Stimulated activated CD8-positive, alpha-beta memory T cell treated with anti-CD3 and anti-CD28 coated beads, Interleukin-15, amount 100 ng/mL, for 4 hours (primary cell): ENCODE results near the gene TIPRL.
"Not testable (repeated sequence)": the region's sequence is repeated elsewhere in the genome, so short reads cannot be mapped to it uniquely, and the experiment has no call there.

Source experiments
- DNase-seq, 2 donors: peaks; one replicate each; pipeline ENCODE4 v3.0.0-alpha.2; 2020; ENCODE audit warnings: low read depth in 2 of 2

Gene TIPRL

DNA sequence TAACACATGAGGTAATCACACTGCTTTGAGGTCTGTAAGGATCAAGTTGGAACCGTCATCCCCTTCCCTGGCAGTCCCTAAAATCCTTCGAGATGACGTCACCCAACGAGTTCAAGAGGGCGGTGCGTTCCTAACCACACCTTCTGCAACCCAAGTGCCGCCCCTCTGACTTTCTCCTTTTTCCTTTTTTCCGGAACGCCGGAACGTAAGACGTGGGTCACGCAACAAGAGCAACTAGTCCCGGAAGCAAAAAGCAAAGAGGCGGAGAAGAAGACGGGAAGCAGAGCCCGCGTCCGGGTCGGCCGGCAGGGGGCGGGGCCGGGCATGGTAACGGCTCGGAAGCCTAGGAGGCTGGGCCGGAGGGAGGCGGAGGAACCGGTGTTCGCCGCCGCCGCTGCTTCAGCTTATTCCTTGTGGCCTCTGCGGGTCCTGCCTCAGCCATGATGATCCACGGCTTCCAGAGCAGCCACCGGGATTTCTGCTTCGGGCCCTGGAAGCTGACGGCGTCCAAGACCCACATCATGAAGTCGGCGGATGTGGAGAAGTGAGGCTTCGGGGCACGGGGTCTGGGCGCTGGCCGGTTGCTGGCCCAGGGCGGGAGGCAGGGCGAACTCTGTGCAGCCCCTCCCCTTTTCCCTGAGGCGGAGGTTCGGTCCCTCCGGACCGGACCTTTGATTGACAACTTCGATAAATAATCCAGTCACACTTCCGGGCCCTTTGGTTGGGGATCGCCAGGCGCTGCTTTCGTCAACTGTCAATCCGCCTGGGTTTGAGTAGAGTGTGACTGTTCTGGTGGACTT lies at the start of gene TIPRL:
Gene TIPRL (plus strand): TSS at position 325 of the 800 bp plus-strand sequence. CDS start 116 bp downstream, at position 441.
- DNase-seq, result peak; percentile 86 to 89

DNA sequence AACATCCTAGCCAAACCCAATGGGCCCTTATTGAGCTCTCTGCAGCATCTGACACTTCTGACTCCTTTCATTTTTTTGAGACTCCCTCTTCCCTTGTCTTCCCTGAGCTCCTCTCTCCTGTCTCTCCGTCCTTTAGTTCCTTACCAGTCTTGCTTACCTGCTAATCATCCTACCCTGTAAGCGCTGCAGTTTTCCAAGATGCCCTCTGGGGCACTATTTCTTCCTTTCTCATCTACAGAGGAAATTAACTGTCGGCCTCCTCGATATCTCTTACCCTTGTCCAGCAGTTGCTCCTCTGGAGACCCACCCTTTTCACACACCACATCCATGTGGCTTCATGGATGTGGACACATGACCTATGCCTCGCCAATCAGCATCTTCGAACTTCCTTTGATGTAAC lies 48.8 kb upstream of the TIPRL start:
- no peak for DNase-seq

DNA sequence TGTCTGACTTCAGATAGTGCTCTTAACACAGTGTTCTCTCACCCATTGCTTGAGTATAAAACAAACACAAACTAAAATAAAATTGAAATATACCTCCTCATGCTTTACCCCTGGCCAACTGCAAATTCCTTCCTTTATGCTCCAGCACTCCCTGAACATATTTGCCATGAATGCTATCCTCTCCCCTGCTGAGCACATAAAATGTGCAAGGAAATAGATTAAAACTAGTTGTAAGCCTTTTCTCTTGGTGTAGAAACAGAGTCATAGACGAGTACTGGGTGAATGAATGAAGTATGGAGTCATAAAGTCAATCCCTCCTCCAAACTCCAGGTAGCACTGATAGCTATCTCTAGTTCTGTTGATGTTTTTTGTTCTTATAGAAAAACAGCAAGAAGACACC lies 44.6 kb upstream of the TIPRL start:
- no peak for DNase-seq

DNA sequence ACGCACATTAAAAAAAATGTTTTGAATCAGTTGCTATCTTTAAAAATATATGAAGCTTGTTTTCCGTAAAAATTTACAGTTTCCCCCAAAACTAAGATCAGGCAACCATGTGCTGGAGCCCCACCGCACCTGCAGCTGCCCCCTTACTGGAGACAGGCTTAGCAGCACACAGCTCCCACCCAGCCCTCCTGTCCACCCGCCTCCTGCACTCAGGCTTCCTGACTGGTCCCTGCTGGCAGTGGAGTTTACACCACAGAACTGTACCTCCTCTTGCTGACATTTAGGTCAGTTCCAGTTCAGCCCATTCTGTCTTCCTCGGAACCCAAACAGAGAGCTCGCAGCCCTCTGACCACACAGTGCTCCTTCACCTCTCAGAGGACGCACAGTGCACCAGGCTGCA lies 44.1 kb upstream of the TIPRL start:
- DNase-seq, result no peak

DNA sequence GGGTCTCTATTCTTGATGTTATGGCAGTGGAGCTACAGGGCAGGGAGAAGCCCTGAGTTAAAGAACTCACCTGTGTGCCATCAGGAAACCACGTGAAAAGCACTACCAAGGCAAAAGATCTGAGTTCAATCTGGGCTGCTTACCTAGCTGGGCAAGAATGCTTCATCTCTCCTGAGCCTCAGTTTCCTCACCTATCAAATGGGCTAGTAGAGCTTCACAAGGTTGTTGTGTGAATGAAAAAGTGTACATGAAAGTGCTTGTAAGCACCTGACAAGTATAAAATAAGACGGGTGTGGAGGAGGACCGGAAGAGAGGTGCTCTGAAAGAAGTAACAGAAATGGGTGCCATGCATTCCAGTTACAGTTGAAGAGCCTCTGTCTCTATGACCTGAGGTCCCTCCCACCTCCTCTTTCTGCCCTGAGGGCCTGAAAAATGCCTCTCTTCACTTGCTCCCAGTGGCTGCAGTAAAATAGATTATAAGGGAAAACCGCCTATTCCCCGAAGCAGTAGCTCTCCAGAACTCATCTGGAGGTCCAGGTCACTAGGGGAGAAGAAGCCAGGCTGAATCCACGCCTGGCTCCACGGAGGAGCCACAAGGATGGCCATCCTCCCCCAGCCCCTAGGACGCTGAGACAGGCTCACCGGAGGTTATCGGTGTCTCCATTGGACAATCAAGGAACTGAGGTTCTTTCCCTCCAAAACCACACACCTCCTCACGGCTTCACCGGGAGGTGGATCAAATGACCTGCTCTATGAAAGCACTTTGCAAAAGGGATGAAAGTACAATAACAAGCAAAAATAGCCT lies 43.4 kb upstream of the TIPRL start:
- DNase-seq, result no peak

DNA sequence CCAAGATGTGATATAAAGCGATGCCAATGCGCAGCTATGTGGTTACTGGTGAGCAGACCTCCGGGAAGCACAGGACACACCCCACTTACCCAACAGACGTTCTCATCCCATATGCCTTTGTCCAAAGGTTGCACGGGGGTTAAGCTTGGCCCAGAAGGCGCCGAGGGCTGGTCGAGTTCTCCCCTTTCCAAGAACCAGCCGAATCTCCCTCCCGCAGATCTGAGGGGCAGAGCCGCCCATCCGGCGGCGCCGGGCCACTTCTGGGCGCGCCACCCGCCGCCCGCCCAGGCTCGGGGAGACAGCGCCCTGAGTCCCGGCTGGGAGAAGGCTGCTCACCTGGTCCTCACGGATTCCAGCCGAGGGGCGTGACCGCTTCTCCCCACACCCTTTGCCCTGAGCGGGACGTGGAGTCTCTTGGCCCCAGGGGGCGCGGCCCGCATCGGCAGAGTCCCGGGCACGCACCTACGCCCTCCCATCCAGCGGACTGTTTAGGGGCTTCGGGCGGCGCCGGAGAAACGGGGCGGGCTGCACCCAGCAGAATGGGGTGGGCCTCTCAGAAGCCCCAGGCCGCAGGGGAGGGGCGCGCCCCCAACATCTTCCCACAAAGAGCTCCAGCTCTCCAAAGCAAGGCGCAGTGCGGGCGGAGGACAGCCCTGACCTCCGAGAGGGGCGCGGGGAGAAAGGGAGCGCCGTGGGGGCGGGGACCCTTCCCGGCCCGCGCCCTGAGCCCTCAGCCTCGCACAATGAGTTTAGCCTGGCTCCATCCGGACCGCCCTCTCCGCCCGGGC lies 42.6 kb upstream of the TIPRL start:
- DNase-seq, result no peak

DNA sequence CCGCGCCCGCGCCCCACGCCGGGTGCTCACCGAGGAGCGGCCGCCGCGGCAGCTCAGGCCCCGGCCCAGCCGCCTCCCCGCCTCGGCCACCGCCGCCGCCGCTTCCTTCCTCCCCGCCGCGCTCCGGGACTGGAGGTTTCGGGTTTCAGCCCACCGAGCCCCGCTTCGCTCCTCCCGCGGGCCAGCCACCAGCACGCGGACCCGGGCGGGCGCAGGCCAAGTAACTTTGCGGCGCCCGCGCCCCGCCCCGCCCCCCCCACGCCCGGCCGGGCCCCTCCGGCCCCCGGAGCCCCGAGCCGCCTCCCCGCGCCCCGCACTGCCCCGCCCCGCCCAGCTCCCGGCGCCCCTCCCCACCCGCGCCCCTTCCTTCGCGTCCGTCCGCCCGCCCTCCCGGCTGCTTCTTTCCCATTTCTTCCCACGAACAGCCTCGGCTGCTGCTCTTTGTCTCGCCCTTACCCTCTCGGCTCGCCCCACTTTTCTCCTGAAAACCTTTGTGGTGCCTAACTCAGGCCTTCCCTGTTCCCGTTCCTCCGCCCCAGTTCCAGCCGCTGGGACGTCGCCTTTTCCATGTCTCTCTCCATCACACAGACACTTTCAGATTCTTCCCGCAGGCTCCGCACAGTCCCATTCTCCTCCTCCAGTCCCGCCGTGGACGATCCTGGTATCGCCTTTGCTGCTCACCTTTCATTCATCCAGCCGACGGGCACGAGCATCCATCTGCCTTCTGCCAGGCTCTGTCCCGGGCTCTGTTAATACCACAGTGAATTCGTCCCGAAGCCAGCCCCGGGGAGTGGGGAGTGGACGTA lies 41.9 kb upstream of the TIPRL start, which contains the start of gene GPR161:
Gene GPR161 (minus strand): TSS at position 222 of the 806 bp plus-strand sequence. CDS start 32,080 bp downstream, outside the sequence.
- DNase-seq, result no peak

DNA sequence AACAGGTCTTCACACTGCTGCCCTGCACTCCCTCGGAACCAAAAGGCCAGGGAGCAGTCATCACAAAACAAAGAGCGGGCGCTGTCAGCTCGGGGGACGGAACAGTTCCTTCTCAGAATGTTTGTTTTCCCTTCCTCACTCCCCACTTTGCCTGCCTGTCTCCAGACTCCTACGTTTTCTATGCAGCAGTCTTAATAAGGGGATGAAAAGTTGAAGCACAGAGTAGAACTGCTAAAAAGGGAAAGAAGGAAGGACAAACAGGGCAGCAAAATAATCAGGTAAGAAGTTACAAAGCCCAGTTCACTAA lies 41.3 kb upstream of the TIPRL start:
- DNase-seq, result no peak

DNA sequence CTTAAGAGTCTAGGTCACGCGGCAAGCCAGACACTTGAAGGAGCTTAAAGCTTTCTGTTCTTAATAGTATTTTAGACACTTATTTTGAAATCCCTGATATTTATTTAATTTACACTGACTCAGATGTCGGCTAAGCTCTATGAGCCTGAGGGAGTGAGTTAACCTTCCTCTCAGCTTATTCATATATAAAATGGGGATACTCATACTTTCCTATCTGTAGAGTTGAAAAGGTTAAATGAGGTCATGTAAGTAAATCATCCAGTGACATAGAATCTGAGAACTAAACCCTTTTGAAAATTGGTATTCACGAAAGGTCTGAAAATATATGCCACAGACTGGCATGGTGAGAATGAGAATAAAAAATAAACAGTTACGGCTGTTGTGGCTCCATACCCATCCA lies 40.6 kb upstream of the TIPRL start:
- no peak for DNase-seq

DNA sequence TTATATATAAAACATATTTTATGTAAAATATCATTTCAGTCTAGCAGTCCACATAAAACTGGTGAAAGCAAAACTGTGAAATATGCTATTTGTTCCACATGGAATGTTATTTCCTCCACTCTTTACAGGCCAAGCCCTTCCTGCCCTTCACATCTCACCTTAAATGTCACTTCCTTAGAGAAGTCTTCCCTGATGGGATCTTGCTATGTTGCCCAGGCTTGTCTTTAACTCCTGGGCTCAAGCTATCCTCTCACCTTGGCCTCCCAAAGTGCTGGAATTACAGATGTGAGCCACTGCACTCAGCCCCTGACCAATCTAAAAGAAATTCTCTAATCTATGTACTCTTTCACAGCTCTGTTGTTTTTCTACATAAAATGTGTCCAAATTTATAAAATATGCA lies 39.7 kb upstream of the TIPRL start:
- no peak for DNase-seq

DNA sequence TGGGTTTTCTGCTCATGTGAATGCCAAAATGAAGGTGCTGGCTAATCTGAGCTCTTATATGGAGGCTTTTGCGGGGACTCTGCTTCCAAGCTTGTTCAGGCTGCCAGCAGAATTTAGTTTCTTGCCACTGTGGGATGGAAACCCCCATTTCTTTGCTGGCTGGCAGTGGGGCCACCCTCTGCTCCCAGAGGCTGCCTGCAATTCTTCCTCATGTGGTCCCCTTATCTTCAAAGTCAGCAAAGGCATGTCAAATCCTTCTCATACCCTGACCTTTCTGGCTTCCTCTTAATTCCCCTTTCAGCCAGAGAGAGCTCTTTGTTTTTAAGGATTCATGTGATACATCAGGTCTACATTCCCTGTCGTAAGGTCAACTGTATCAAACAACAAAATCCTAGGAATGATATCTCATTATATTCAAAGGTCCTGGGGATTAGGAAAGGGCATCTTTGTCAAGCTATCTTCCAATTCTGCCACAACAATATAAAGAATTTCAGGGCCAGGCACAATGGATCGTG lies 36.8 kb upstream of the TIPRL start:
- no peak for DNase-seq

DNA sequence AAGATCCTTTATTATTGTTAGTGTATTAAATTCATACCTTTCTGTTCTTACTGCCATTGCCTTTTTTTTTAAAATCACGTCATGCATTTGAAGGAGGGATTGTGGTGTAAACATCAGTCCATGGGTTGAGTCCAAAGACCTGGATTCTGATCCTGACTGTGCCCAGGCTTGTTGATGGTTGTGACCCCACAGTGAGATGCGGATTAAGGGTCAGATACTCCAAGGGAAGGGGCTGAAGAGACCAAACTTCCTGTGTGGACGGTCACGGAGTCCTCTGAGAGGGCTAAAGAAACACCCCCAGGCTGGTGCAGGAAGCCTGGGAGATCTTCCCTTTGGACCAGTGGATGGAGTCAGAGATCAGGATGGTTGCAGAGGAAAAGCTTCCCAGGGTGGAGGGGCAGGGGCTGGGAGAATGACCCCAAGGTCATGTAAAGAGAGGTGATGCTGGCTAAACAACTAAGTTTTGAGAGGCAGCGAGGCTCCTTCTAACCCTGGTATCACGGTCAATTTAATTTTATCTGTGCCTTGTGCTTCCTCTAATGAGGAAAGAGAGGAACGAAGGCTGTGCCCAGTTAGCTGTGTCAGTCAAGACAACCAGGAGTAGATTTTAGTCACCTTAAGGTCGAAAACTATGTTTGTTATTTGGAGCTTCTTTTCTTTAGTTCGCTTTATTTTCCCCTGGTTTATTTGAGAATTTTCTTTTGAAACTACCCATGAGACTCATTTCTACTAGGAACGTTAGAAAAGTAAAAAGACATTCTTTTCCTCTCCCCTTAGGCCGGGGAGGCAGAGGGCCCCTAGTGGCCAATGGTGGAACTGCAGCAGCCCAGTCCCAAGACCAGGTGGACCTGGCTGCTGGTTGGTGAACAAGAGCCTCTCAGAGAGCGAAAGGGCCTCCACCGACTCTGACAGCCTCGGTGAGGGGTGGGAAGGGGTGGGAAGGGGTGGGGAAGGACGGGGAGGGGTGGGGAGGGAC lies 33.3 kb upstream of the TIPRL start:
- peak; percentile 51 to 71 for DNase-seq

DNA sequence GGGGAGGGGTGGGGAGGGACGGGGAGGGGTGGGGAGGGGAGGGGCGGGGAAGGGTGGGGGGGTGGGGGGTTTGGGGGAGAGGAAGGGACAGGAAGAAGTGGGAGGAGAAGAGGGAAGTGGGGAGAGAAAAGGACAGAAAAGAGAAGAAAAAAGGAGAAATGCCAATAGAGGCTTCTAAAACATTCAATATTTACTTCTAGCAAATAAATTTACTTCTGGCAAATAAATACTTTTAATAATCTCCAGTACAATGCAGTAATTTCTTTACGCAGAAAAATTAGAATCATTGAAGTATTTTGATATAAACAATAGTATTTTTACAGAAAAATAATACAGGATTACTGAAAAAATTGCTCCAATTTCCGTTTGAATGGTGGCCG lies 32.6 kb upstream of the TIPRL start:
- no peak for DNase-seq

DNA sequence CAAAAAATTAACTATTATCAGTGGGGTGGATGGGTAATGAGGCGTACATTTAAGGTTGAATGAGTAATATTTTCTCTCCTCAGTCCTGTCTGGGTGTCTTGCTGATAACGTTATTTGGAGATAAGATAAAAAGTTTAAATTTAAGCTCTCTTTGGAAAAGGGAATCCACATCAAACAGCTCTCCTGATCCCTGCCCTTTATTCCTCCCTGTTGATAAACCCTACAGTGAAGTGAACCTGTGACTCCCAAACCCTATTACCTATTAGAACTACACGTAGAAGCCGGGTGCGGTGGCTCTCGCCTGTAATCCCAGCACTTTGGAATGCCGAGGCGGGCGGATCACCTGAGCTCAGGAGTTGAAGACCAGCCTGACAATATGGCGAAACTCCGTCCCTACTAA lies 32.1 kb upstream of the TIPRL start:
- DNase-seq, result no peak

DNA sequence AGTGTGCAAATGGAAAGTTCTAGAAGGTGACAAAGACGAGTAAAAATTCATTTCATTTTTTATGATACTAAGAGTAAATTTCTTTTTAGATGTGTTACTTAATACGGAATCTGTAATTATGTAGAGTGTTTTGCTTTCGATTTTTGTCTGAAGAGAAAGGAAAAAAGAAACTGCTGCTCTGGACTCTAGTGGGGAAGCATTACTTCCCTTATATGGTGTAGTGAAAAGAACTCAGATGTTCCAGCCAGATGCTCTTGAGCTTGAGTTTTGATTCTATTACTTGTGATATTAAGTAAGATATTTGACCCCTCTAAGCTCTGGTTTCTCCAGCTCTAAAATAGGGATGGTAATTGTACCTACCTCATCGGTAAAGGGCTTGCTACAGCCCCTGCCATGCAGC lies 29.8 kb upstream of the TIPRL start:
- no peak for DNase-seq

DNA sequence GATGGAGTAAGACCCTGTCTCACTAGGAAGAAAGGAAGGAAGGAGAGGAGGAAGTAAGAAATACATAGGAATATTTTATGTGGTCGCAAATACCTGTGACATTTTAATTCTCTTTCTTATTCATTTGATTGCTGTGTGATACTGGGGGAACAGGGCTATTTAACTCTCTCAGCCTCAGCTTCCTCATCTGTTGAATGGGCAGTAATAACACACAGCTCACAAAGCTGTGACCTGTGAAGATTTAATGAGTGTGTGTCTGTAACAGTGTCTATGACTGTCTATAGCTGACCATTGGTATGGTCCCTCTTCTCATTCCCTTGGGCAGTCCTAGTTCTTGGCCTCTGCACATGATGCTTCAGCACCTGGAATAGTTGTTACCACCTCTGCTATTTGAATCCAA lies 28.5 kb upstream of the TIPRL start:
- no peak for DNase-seq

DNA sequence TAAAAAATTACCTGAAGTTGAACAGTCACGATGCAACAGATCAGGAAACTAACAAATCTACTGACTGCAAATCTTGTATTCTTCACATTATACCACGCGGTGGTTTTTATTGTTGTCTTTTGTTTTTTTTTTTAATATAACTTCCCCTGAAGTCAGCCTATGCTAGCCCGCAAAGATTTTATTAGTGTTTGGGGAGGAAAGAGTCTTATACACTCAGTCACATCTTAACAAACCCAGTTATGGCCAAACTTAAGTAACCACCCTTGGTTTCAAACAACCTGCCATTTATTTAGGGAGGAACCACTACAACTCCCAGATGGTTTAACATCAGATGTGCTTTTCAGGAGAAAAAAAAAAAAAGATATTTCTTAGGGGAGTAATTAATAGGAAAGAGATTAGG lies 26.8 kb upstream of the TIPRL start:
- DNase-seq, result no peak

DNA sequence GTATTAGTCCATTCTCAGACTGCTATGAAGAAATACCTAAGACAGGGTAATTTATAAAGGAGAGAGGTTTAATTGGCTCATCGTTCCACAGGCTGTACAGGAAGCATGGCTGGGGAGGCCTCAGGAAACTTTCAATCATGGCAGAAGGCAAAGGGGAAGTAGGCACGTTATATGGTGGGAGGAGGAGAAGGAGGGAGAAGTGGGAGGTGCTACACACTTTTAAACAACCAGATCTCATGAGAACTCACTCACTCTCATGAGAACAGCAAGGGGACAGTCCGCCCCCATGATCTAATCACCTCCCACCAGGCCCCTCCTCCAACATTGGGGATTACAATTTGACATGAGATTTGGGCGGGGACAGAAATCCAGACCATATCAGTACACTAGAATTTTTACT lies 24.1 kb upstream of the TIPRL start:
- DNase-seq, result not testable (repeated sequence)

DNA sequence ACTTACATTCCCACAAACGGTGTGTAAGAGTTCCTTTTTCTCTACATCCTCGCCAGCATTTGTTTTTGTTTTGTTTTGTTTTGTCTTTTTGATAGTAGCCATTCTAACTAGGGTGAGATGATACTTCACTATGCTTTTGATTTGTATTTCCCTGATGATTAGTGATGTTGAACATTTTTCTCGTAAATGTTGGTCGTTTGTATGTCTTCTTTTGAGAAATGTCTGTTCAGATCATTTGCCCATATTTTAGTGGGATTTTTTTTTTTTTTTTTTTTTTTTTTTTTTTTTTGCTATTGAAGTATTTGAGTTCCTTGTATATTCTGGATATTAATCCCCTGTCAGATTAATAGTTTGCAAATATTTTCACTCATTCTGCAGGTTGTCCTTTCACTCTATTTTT lies 22.9 kb upstream of the TIPRL start:
- DNase-seq, result no peak

DNA sequence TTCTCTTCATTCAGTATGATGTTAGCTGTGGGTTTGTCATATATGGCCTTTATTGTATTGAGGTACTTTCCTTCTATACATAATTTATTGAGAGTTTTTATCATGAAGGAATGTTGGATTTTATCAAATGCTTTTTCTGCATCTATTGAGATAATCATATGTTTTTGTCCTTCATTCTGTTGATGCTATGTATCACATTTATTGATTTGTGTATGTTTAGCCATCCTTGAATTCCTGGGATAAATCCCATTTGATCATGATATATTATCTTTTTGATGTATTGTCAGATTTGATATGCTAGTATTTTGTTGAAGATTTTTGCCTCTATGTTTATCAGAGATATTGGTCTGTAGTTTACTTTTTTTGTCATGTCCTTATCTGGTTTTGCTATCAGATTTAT lies 21.1 kb upstream of the TIPRL start:
- no peak for DNase-seq
